ENCODE results near the gene BEST3.
A peak's percentile ranks its signal among the peaks of the same experiment; 100 is the strongest.

BEST3 gene

GRCh38 chr12:69649529-69649928, 49.6 kb downstream of the BEST3 start:
- DNase-seq (ENCODE audit: low read depth) = peak; percentile 17
- no peak overlapping the region for H3K4me3 ChIP-seq (ENCODE audit: low read length)
- TF ChIP-seq CTCF (conservative IDR thresholded peaks at IDR 0.05; ENCODE audit: low read length) = no peak

GRCh38 chr12:69648476-69648875, 50.6 kb downstream of the BEST3 start:
- TF ChIP-seq CTCF (conservative IDR thresholded peaks at IDR 0.05; ENCODE audit: low read length) = no peak
- peak; percentile 93 for DNase-seq (ENCODE audit: low read depth)
- no peak overlapping the region for H3K4me3 ChIP-seq (ENCODE audit: low read length)

GRCh38 chr12:69647178-69647577, 51.9 kb downstream of the BEST3 start:
- TF ChIP-seq CTCF (conservative IDR thresholded peaks at IDR 0.05; ENCODE audit: low read length) = no peak
- DNase-seq (ENCODE audit: low read depth) = no peak
- no peak overlapping the region for H3K4me3 ChIP-seq (ENCODE audit: low read length)

- no peak for TF ChIP-seq CTCF (conservative IDR thresholded peaks at IDR 0.05; ENCODE audit: low read length)
- no peak overlapping the region for H3K4me3 ChIP-seq (ENCODE audit: low read length)
- DNase-seq (ENCODE audit: low read depth) = peak; percentile 54
Observed at GRCh38 chr12:69645031-69645430, 54.1 kb downstream of the BEST3 start.

GRCh38 chr12:69644511-69644910, 54.6 kb downstream of the BEST3 start:
- H3K4me3 ChIP-seq (ENCODE audit: low read length) = no peak overlapping the region
- no peak for DNase-seq (ENCODE audit: low read depth)
- no peak for TF ChIP-seq CTCF (conservative IDR thresholded peaks at IDR 0.05; ENCODE audit: low read length)

GRCh38 chr12:69642531-69642930, 56.6 kb downstream of the BEST3 start:
- no peak overlapping the region for H3K4me3 ChIP-seq (ENCODE audit: low read length)
- no peak for DNase-seq (ENCODE audit: low read depth)

GRCh38 chr12:69641546-69641945, 57.6 kb downstream of the BEST3 start:
- no peak for TF ChIP-seq CTCF (conservative IDR thresholded peaks at IDR 0.05; ENCODE audit: low read length)
- DNase-seq (ENCODE audit: low read depth) = no peak
- H3K4me3 ChIP-seq (ENCODE audit: low read length) = no peak overlapping the region

More at GRCh38 chr12:69642531-69642930, 56.6 kb downstream of the BEST3 start:
- no peak for TF ChIP-seq CTCF (conservative IDR thresholded peaks at IDR 0.05; ENCODE audit: low read length)
